ENCODE data around the gene SRPK1.

The SRPK1 gene

GRCh38 chr6:35879151-35879550 lies 41.7 kb downstream of the SRPK1 start:
- no peak for DNase-seq (ENCODE audit: low read depth in 1 of 2, low spot score in 1 of 2)
- TF ChIP-seq, protein P1, sequence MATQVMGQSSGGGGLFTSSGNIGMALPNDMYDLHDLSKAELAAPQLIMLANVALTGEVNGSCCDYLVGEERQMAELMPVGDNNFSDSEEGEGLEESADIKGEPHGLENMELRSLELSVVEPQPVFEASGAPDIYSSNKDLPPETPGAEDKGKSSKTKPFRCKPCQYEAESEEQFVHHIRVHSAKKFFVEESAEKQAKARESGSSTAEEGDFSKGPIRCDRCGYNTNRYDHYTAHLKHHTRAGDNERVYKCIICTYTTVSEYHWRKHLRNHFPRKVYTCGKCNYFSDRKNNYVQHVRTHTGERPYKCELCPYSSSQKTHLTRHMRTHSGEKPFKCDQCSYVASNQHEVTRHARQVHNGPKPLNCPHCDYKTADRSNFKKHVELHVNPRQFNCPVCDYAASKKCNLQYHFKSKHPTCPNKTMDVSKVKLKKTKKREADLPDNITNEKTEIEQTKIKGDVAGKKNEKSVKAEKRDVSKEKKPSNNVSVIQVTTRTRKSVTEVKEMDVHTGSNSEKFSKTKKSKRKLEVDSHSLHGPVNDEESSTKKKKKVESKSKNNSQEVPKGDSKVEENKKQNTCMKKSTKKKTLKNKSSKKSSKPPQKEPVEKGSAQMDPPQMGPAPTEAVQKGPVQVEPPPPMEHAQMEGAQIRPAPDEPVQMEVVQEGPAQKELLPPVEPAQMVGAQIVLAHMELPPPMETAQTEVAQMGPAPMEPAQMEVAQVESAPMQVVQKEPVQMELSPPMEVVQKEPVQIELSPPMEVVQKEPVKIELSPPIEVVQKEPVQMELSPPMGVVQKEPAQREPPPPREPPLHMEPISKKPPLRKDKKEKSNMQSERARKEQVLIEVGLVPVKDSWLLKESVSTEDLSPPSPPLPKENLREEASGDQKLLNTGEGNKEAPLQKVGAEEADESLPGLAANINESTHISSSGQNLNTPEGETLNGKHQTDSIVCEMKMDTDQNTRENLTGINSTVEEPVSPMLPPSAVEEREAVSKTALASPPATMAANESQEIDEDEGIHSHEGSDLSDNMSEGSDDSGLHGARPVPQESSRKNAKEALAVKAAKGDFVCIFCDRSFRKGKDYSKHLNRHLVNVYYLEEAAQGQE (IDR thresholded peaks at IDR 0.05; ENCODE audit: insufficient replicate concordance, low read depth) = no peak
- TF ChIP-seq POLR2AphosphoS5 (IDR thresholded peaks at IDR 0.05; ENCODE audit: low read depth) (no peak), SPI1 (IDR thresholded peaks at IDR 0.05; ENCODE audit: borderline replicate concordance, low read depth) (no peak), GABPA (IDR thresholded peaks at IDR 0.05; ENCODE audit: low read depth) (no peak)
- TF ChIP-seq, protein P2, sequence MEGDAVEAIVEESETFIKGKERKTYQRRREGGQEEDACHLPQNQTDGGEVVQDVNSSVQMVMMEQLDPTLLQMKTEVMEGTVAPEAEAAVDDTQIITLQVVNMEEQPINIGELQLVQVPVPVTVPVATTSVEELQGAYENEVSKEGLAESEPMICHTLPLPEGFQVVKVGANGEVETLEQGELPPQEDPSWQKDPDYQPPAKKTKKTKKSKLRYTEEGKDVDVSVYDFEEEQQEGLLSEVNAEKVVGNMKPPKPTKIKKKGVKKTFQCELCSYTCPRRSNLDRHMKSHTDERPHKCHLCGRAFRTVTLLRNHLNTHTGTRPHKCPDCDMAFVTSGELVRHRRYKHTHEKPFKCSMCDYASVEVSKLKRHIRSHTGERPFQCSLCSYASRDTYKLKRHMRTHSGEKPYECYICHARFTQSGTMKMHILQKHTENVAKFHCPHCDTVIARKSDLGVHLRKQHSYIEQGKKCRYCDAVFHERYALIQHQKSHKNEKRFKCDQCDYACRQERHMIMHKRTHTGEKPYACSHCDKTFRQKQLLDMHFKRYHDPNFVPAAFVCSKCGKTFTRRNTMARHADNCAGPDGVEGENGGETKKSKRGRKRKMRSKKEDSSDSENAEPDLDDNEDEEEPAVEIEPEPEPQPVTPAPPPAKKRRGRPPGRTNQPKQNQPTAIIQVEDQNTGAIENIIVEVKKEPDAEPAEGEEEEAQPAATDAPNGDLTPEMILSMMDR (IDR thresholded peaks at IDR 0.05; ENCODE audit: insufficient read depth, low read length) = no peak
- H3K4me3 ChIP-seq (replicated peaks; ENCODE audit: insufficient read depth, low read length) = no peak overlapping the region
- no peak overlapping the region for H3K27ac ChIP-seq (replicated peaks)
- H3K27me3 ChIP-seq (ENCODE audit: insufficient read depth, poor library complexity, severe bottlenecking) = no peaks in the 10 kb centered on the region

- H3K4me3 ChIP-seq (replicated peaks; ENCODE audit: insufficient read depth, low read length) = no peak overlapping the region
- no peaks in the 10 kb centered on the region for H3K27me3 ChIP-seq (ENCODE audit: insufficient read depth, poor library complexity, severe bottlenecking)
- no peak for TF ChIP-seq GABPA (IDR thresholded peaks at IDR 0.05; ENCODE audit: low read depth)
- no peak for TF ChIP-seq POLR2AphosphoS5 (IDR thresholded peaks at IDR 0.05; ENCODE audit: low read depth)
- TF ChIP-seq SPI1 (IDR thresholded peaks at IDR 0.05; ENCODE audit: borderline replicate concordance, low read depth) = no peak
- TF ChIP-seq, protein P2 (IDR thresholded peaks at IDR 0.05; ENCODE audit: insufficient read depth, low read length) = no peak
- TF ChIP-seq, protein P1 (IDR thresholded peaks at IDR 0.05; ENCODE audit: insufficient replicate concordance, low read depth) = no peak
- no peak for DNase-seq (ENCODE audit: low read depth in 1 of 2, low spot score in 1 of 2)
- no peak overlapping the region for H3K27ac ChIP-seq (replicated peaks)
Observed at GRCh38 chr6:35876902-35877301, 44.0 kb downstream of the SRPK1 start.

DNA sequence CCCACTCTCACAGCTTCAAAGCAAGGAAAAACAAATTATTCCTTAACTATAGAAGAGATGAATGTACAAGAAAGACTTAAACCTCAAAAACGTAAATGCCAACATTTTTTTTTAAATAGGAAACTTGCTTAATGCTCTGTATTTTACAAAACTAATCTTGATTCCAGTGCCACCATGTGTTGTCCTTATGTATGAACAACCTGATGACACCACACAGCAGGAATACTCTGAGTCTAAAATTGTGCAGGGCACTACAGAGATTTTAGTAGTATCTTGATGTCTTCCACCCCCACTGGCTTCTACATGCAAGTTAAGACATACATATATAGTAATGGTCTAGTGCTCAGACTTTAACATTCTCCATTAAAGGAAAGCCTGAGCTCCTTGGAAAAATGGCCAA lies 46.2 kb downstream of the SRPK1 start:
- Histone ChIP-seq H3K27ac (replicated peaks) (no peak overlapping the region), H3K27me3 (ENCODE audit: insufficient read depth, poor library complexity, severe bottlenecking) (no peaks in the 10 kb centered on the region), H3K4me3 (replicated peaks; ENCODE audit: insufficient read depth, low read length) (no peak overlapping the region)
- DNase-seq (ENCODE audit: low read depth in 1 of 2, low spot score in 1 of 2) = no peak
- TF ChIP-seq POLR2AphosphoS5 (IDR thresholded peaks at IDR 0.05; ENCODE audit: low read depth) = no peak
- TF ChIP-seq GABPA (IDR thresholded peaks at IDR 0.05; ENCODE audit: low read depth) = no peak
- no peak for TF ChIP-seq SPI1 (IDR thresholded peaks at IDR 0.05; ENCODE audit: borderline replicate concordance, low read depth)
- TF ChIP-seq, protein P2 (IDR thresholded peaks at IDR 0.05; ENCODE audit: insufficient read depth, low read length) = no peak
- TF ChIP-seq, protein P1 (IDR thresholded peaks at IDR 0.05; ENCODE audit: insufficient replicate concordance, low read depth) = no peak
